OCI-LY3 (cell line): ENCODE data around the gene MEI4.

Experiments used
- CTCF ChIP-seq: fragments of 200-600, 300-600 bp; sonication (generic); IDR thresholded peaks from 2 replicates; pipeline ENCODE4 v1.5.1; 2014; ENCODE audit warnings: antibody characterized with exemption, low read length, low read depth
- EZH2phosphoT487 ChIP-seq: fragments of 200-600 bp; shearing (Covaris generic); IDR thresholded peaks from 2 replicates; pipeline ENCODE4 v1.6.1; 2018; ENCODE audit warnings: antibody characterized with exemption, mixed run types, low read depth

GRCh38 chr6:77773157-77773822 is 120.5 kb downstream of the MEI4 start:
- no peak for TF ChIP-seq EZH2phosphoT487
- no peak for TF ChIP-seq CTCF
